Testis (tissue), 2 donors: ENCODE data around the gene PAX4.

ENCODE experiments used
- CTCF ChIP-seq, 3 experiments: fragments of 450-650 bp in 2 of 3; fragments of 200-600 bp in 1 of 3; sonication (generic) in 1 of 3; IDR thresholded peaks; one replicate each; pipeline ENCODE4 v1.5.1; 2016 to 2019; ENCODE audit warnings: antibody characterized with exemption in 3 of 3, mild to moderate bottlenecking in 2 of 3, moderate library complexity in 1 of 3
- POLR2A ChIP-seq: fragments of 450-650 bp; IDR thresholded peaks from one replicate; pipeline ENCODE4 v1.6.1; 2017; ENCODE audit warnings: antibody characterized with exemption, mild to moderate bottlenecking, moderate library complexity

- no peak for TF ChIP-seq CTCF (IDR thresholded peaks at IDR 0.05)
- no peak for TF ChIP-seq POLR2A
Observed at GRCh38 chr7:127609297-127609696, 8.6 kb downstream of the PAX4 start.
